ENCODE results near the gene BHLHE23.
"Not testable (repeated sequence)": the region's sequence is repeated elsewhere in the genome, so short reads cannot be mapped to it uniquely, and the experiment has no call there.

Gene BHLHE23

GRCh38 chr20:63043348-63044203, 36.8 kb upstream of the BHLHE23 start:
- 91 to 92% methylated on average over 61 to 63 of the region's 64 CpGs for WGBS, 2 experiments (ENCODE audit: insufficient coverage in 2 of 2)
- Histone ChIP-seq H3K4me1 (ENCODE audit: control insufficient read depth, insufficient read depth, low read length, poor library complexity, severe bottlenecking) (no peaks in the 10 kb centered on the region), H3K36me3 (ENCODE audit: control insufficient read depth, insufficient read depth, low read length) (no peaks in the 10 kb centered on the region), H3K4me3 (ENCODE audit: extremely low read depth, insufficient read depth, low read length, poor library complexity, severe bottlenecking) (no peak overlapping the region), H3K9me3 (ENCODE audit: control insufficient read depth, low read length) (no peaks in the 10 kb centered on the region), H3K27ac (ENCODE audit: low read depth, low read length, severe bottlenecking) (no peak overlapping the region)

DNA sequence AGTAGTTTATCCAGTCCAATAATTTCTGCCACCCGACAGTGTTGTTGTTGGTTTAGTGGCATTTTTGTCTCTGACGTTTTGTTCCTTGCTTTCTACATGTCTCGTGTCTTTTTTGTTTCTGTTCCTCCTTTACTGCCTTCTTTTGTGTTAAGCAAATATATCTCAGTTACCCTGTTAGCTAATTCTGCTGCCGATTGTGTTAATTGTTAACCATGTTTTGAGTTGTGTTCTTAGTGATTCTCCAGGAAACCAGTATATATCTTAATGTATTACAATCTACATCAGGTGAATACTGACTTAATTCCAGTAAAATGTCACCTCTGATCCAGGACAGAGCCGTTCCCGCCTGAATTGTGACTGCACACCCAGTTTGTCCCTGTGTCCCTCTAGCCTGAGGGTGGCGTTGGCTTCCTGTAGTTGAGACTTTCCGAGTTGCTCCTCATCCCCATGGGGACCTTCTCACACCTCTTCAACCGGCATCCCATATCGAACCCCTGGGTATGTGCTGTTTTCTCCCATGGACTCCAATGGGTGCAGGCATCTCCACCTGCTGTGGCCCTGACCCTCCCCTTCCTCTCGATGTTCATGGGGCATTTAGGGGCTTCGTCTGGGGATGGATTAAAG, 35.8 kb upstream of the BHLHE23 start:
- H3K9me3 ChIP-seq (ENCODE audit: control insufficient read depth, low read length): no peaks in the 10 kb centered on the region
- WGBS, 2 experiments (ENCODE audit: insufficient coverage in 2 of 2): 81 to 82% methylated on average over 6 to 11 of the region's 12 CpGs

GRCh38 chr20:63041776-63042175, 35.0 kb upstream of the BHLHE23 start:
- no peaks in the 10 kb centered on the region for H3K36me3 ChIP-seq (ENCODE audit: control insufficient read depth, insufficient read depth, low read length)
- no peak overlapping the region for H3K4me3 ChIP-seq (ENCODE audit: extremely low read depth, insufficient read depth, low read length, poor library complexity, severe bottlenecking)
- H3K27ac ChIP-seq (ENCODE audit: low read depth, low read length, severe bottlenecking): no peak overlapping the region
- H3K9me3 ChIP-seq (ENCODE audit: control insufficient read depth, low read length): no peaks in the 10 kb centered on the region
- no peaks in the 10 kb centered on the region for H3K4me1 ChIP-seq (ENCODE audit: control insufficient read depth, insufficient read depth, low read length, poor library complexity, severe bottlenecking)
- WGBS, 2 experiments (ENCODE audit: insufficient coverage in 2 of 2): 80 to 89% methylated on average over 1 to 4 of the region's 7 CpGs

More for the DNA sequence above, 35.8 kb upstream of the BHLHE23 start:
- Histone ChIP-seq H3K4me1 (ENCODE audit: control insufficient read depth, insufficient read depth, low read length, poor library complexity, severe bottlenecking) (no peaks in the 10 kb centered on the region), H3K27ac (ENCODE audit: low read depth, low read length, severe bottlenecking) (no peak overlapping the region), H3K4me3 (ENCODE audit: extremely low read depth, insufficient read depth, low read length, poor library complexity, severe bottlenecking) (no peak overlapping the region), H3K36me3 (ENCODE audit: control insufficient read depth, insufficient read depth, low read length) (no peaks in the 10 kb centered on the region)

DNA sequence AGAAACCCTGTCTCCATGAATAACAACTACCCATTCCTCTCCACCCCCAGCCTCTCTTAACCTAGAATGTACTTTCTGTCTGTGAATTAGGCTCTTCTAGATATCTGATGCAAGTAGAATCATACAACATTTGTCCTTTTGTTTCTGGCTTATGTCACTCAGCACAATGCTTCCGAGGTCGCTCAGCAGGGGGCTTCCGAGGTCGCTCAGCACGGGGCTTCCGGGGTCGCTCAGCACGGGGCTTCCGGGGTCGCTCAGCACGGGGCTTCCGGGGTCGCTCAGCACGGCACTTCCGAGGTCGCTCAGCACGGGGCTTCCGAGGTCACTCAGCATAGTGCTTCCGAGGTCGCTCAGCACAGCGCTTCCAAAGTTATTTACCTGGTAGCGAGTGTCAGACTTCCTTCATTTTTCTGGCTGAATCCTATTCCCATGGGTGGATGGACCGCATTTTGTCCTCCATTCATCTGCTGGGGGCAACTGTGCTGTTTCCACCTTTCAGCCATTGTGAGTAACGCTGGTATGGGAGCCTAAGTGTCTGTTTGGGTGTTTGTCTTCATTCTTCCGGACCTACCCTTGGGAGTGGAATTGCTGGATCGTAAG, 31.0 kb upstream of the BHLHE23 start:
- WGBS, 2 experiments (ENCODE audit: insufficient coverage in 2 of 2): 74 to 77% methylated on average over 24 to 26 of the region's 26 CpGs
- H3K27ac ChIP-seq (ENCODE audit: low read depth, low read length, severe bottlenecking): no peak overlapping the region
- H3K4me1 ChIP-seq (ENCODE audit: control insufficient read depth, insufficient read depth, low read length, poor library complexity, severe bottlenecking): no peaks in the 10 kb centered on the region
- no peaks in the 10 kb centered on the region for H3K9me3 ChIP-seq (ENCODE audit: control insufficient read depth, low read length)
- no peaks in the 10 kb centered on the region for H3K36me3 ChIP-seq (ENCODE audit: control insufficient read depth, insufficient read depth, low read length)
- no peak overlapping the region for H3K4me3 ChIP-seq (ENCODE audit: extremely low read depth, insufficient read depth, low read length, poor library complexity, severe bottlenecking)

DNA sequence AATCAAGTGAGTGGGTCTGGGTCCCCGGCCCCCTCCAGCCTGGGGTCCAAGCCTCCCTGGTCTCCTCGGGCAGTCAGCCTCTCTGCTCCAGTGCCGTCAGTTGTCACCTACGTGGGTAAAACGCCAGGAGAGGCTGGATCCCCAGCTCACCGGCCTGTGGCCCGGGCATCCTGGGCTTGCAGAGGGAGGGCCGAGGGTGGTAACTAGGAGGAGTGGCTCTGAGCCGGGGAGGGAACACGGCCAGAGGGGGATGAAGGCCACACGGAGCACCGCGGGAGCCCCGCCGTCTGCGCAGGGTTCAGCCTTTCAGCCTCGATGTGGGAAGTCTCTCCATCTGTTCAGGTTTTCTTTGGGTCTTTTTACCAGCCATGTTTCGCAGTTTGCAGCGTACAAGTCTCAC, 29.5 kb upstream of the BHLHE23 start:
- H3K9me3 ChIP-seq (ENCODE audit: control insufficient read depth, low read length): no peaks in the 10 kb centered on the region
- H3K36me3 ChIP-seq (ENCODE audit: control insufficient read depth, insufficient read depth, low read length): no peaks in the 10 kb centered on the region
- H3K4me1 ChIP-seq (ENCODE audit: control insufficient read depth, insufficient read depth, low read length, poor library complexity, severe bottlenecking): no peaks in the 10 kb centered on the region
- no peak overlapping the region for H3K4me3 ChIP-seq (ENCODE audit: extremely low read depth, insufficient read depth, low read length, poor library complexity, severe bottlenecking)
- no peak overlapping the region for H3K27ac ChIP-seq (ENCODE audit: low read depth, low read length, severe bottlenecking)
- WGBS, 2 experiments (ENCODE audit: insufficient coverage in 2 of 2): 67 to 71% methylated on average over 17 to 19 of the region's 19 CpGs

GRCh38 chr20:63035603-63036185, 28.9 kb upstream of the BHLHE23 start:
- Histone ChIP-seq H3K4me1 (ENCODE audit: control insufficient read depth, insufficient read depth, low read length, poor library complexity, severe bottlenecking) (no peaks in the 10 kb centered on the region), H3K9me3 (ENCODE audit: control insufficient read depth, low read length) (no peaks in the 10 kb centered on the region), H3K36me3 (ENCODE audit: control insufficient read depth, insufficient read depth, low read length) (no peaks in the 10 kb centered on the region), H3K27ac (ENCODE audit: low read depth, low read length, severe bottlenecking) (no peak overlapping the region), H3K4me3 (ENCODE audit: extremely low read depth, insufficient read depth, low read length, poor library complexity, severe bottlenecking) (no peak overlapping the region)
- WGBS, 2 experiments (ENCODE audit: insufficient coverage in 2 of 2): 88 to 90% methylated on average over 17 to 22 of the region's 23 CpGs

GRCh38 chr20:63034710-63035602, 28.2 kb upstream of the BHLHE23 start:
- H3K36me3 ChIP-seq (ENCODE audit: control insufficient read depth, insufficient read depth, low read length): not testable (repeated sequence)

DNA sequence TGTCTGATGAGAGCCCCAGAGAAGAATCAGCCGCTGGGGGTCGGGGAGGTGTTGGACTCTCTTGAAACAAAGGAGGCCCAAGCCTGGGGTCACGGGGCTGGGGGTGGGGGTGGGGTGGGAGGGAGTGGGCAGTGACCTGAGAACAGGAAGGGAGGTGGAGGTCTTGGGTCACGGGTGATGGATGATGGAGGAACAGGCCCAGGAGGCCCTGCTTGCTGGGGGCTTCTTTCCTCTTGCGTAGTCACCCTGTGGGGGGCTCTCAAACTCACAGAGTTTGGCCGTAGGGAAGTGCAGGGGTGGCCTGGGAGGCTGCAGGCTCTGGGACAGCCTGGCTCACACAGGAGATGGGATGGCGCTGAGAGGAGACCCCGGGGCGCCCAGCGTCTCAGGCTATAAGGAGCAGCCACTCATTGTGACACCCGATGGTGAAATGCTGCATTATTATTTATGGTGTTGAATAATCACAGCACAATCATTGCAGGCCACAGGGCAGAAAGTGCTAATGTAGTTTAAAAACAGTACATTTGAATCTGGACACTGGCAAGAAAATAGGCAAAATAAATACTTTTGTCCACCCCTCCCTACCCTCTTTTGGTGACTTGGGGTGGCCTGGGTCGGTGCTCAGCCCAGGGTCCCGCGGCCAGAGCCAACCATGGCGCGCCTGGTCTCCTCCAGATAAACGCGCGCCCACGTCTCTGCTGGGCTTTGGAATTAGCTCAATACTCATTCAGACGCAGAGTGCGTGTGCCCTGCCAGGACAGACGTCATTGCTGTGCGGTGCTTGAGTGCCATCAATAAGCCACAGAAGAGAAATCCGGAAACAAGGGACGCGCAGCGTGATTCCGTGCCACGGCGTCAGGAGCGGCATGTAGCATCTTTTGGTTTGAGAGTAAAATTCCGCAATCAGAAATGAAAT, 27.3 kb upstream of the BHLHE23 start:
- H3K36me3 ChIP-seq (ENCODE audit: control insufficient read depth, insufficient read depth, low read length): no peaks in the 10 kb centered on the region
- H3K4me1 ChIP-seq (ENCODE audit: control insufficient read depth, insufficient read depth, low read length, poor library complexity, severe bottlenecking): no peaks in the 10 kb centered on the region
- H3K9me3 ChIP-seq (ENCODE audit: control insufficient read depth, low read length): no peaks in the 10 kb centered on the region
- H3K27ac ChIP-seq (ENCODE audit: low read depth, low read length, severe bottlenecking): no peak overlapping the region
- no peak overlapping the region for H3K4me3 ChIP-seq (ENCODE audit: extremely low read depth, insufficient read depth, low read length, poor library complexity, severe bottlenecking)
- 83 to 85% methylated on average over 28 of the region's 33 CpGs for WGBS, 2 experiments (ENCODE audit: insufficient coverage in 2 of 2)

More at GRCh38 chr20:63034710-63035602, 28.2 kb upstream of the BHLHE23 start:
- WGBS, 2 experiments (ENCODE audit: insufficient coverage in 2 of 2): 85 to 86% methylated on average over 32 to 37 of the region's 44 CpGs
- not testable (repeated sequence) for H3K27ac ChIP-seq (ENCODE audit: low read depth, low read length, severe bottlenecking); H3K9me3 ChIP-seq (ENCODE audit: control insufficient read depth, low read length); H3K4me3 ChIP-seq (ENCODE audit: extremely low read depth, insufficient read depth, low read length, poor library complexity, severe bottlenecking); H3K4me1 ChIP-seq (ENCODE audit: control insufficient read depth, insufficient read depth, low read length, poor library complexity, severe bottlenecking)

DNA sequence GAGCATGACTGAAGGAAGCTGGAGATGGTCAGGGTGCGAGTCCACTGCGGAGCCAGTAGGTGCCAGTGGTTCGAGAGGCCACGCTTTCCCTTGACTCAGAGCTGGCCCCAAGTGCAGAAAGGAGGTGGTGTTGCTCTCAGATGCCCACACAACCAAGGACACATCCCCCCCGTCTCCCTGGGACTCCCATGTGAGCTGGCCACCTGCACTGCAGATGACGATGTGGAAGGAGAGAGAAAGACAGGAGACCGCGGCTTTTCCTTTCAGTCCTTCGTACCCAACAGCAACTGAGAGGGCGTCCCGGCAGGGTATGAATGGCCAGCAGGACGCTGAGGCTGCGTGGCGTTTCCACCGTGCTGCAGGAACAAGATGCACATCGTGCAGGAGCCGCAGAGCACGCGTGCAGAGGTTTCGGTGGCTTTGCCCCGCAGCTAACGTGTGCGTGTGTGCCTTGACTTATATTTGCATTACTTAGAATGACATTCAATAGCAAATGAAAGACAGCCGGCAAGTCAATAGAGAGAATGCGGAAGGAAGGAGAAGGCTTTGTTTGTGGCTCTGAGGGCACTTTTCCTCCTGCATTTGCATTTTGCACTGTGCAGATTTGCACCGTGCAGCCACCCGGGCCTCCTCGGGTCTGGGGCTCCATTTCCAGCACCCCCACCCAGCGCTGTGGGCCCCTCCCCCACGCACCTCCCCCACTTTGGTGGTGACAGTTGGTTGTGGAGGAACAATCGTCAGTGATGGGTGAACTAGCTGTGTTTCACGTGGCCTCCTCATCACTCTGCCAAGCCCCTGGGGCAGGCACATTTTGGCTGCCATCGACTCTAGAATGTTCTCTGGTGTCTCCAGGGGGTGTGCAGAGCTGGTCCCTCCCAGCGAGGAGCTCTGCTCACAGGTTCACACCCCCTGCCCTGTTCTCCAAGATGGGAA, 26.4 kb upstream of the BHLHE23 start:
- no peaks in the 10 kb centered on the region for H3K9me3 ChIP-seq (ENCODE audit: control insufficient read depth, low read length)
- H3K4me1 ChIP-seq (ENCODE audit: control insufficient read depth, insufficient read depth, low read length, poor library complexity, severe bottlenecking): no peaks in the 10 kb centered on the region
- H3K4me3 ChIP-seq (ENCODE audit: extremely low read depth, insufficient read depth, low read length, poor library complexity, severe bottlenecking): no peak overlapping the region
- no peak overlapping the region for H3K27ac ChIP-seq (ENCODE audit: low read depth, low read length, severe bottlenecking)
- H3K36me3 ChIP-seq (ENCODE audit: control insufficient read depth, insufficient read depth, low read length): no peaks in the 10 kb centered on the region
- 18 to 19% methylated on average over 16 to 28 of the region's 34 CpGs for WGBS, 2 experiments (ENCODE audit: insufficient coverage in 2 of 2)
